GM19023 (cell line): ENCODE data around the gene RBM20.
A peak's percentile ranks its signal among the peaks of the same experiment; 100 is the strongest.

Source experiments
- ATAC-seq: cut with Tn5 transposase; IDR thresholded peaks from one replicate; pipeline ENCODE4 v1.9.1; 2021; ENCODE audit warnings: mild to moderate bottlenecking, moderate library complexity; ENCODE audit not compliant: unreplicated experiment

Gene RBM20

GRCh38 chr10:110825508-110825907, 181.4 kb downstream of the RBM20 start:
- ATAC-seq: no peak

- ATAC-seq: no peak
Observed at GRCh38 chr10:110827410-110827809, 183.3 kb downstream of the RBM20 start.

- no peak for ATAC-seq
Observed at GRCh38 chr10:110827875-110828274, 183.7 kb downstream of the RBM20 start.

GRCh38 chr10:110828525-110828924, 184.4 kb downstream of the RBM20 start:
- ATAC-seq: no peak

- ATAC-seq: no peak
Observed at GRCh38 chr10:110829721-110830410, 185.7 kb downstream of the RBM20 start.

GRCh38 chr10:110833234-110833940, 189.3 kb downstream of the RBM20 start:
- ATAC-seq: no peak

- ATAC-seq: no peak
Observed at GRCh38 chr10:110833941-110834628, 189.9 kb downstream of the RBM20 start.

- ATAC-seq: no peak
Observed at GRCh38 chr10:110834629-110835301, 190.6 kb downstream of the RBM20 start.

- no peak for ATAC-seq
Observed at GRCh38 chr10:110835841-110836240, 191.7 kb downstream of the RBM20 start.

- ATAC-seq: no peak
Observed at GRCh38 chr10:110836706-110837105, 192.6 kb downstream of the RBM20 start.

GRCh38 chr10:110837418-110838171, 193.5 kb downstream of the RBM20 start:
- ATAC-seq: no peak

GRCh38 chr10:110840225-110840922, 196.2 kb downstream of the RBM20 start:
- no peak for ATAC-seq

- no peak for ATAC-seq
Observed at GRCh38 chr10:110840923-110841428, 196.8 kb downstream of the RBM20 start.

GRCh38 chr10:110841767-110842267, 197.7 kb downstream of the RBM20 start:
- ATAC-seq: peak; percentile 78

GRCh38 chr10:110842326-110842904, 198.3 kb downstream of the RBM20 start:
- ATAC-seq: peak; percentile 3

GRCh38 chr10:110843031-110843430, 198.9 kb downstream of the RBM20 start:
- peak; percentile 68 for ATAC-seq

GRCh38 chr10:110843796-110844616, 199.9 kb downstream of the RBM20 start:
- no peak for ATAC-seq

GRCh38 chr10:110844617-110844881, 200.4 kb downstream of the RBM20 start:
- no peak for ATAC-seq
